Activated CD8-positive, alpha-beta memory T cell treated with anti-CD3 and anti-CD28 coated beads for 4 hours (primary cell): ENCODE measurements around the gene GOLGA2.

Experiments used
- DNase-seq, 2 donors: peaks; one replicate each; pipeline ENCODE4 v3.0.0-alpha.2; 2020; ENCODE audit warnings: low read depth in 2 of 2

Gene GOLGA2

DNA sequence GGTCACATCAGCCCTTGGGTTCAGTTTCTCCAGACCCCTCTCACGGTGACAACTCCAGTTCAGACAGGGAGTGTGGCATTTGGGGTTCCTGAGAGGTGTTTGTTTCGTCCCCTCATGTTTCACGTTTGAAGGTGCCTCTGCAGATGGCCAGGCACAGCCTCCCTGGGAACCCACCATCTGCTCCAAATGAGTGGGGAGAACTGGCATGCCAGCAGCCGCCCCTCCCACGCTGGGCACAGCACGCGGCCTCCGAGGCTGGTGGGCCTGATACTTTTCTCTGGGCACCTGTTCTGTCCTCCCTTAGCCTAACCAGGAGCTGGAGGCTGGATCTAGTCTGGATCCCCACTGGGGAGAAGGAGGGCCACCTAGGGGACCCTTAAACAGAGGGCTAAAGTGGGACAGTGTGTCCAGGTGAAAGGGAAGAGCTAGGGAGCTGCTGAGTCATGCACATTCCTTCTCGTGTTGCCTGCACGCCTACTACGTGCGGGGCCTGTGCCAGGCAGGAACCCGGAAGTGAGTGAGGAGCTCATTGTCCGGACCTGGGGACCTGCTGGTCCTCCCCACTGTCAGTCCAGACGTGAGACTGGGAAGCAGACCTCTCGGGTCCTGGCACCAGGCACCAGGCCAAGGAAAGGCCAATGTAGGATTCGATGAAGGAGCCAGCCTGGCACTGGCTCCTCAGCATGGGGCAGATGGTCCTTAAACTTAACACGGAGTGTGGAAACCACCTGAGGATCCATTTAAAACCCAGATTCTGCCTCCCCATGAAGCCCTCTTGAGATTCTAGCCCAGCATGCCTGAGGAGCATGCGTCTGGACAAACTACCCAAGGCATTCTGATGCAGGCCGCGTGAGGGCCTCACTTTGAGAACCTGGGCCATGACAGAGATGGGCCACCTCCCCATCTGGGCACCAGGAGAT, 61.0 kb downstream of the GOLGA2 start:
- no peak for DNase-seq

DNA sequence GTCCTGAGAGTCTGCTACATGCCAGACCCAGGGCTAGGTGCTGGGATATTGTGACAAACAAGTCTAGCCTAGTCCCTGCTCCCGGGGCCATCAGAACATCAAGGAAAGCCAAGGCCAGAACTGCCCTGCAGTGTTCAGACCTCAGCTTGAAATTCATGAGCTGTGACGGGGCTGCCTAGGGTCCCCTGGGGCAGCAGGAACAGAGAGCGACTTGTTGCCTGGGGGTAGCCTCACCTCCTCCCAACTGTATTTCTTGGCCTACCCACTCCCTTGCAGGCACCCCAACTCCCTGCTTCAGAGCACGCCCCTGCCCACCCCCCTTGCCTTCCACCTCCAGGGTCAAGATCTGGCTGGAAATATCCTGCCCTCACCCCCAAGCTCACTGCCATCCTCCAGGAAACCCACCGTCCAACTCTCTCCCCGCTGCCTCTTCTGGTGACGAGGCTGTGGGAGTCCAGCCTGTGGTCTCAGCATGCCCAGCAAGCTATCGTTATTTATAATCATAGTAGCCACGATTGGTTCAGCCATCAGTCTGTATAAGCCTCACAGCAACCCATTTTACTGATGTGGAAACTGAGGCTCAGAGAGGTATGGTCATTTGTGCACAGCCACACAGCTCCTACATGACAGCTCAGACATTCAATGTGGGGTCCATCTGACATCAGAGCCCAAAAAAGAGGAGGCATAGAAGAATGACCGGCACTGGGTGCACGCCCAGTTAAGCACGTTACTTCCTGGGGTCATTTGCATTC, 61.9 kb downstream of the GOLGA2 start:
- no peak for DNase-seq

DNA sequence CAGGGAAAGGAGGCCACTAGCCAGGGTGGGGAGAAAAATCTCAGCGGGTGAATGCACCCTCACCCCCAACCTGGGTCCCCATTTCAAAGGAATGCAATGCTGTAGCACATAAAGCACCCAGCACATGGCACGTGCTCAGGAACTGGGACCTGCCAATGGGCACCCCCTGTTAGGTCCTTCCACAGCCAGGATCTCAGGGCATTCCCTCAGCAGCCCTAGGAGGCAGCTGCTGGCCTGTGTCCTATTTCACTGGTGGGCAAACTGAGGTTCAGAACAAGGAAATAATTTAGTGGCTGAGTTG, 63.9 kb downstream of the GOLGA2 start:
- no peak for DNase-seq

DNA sequence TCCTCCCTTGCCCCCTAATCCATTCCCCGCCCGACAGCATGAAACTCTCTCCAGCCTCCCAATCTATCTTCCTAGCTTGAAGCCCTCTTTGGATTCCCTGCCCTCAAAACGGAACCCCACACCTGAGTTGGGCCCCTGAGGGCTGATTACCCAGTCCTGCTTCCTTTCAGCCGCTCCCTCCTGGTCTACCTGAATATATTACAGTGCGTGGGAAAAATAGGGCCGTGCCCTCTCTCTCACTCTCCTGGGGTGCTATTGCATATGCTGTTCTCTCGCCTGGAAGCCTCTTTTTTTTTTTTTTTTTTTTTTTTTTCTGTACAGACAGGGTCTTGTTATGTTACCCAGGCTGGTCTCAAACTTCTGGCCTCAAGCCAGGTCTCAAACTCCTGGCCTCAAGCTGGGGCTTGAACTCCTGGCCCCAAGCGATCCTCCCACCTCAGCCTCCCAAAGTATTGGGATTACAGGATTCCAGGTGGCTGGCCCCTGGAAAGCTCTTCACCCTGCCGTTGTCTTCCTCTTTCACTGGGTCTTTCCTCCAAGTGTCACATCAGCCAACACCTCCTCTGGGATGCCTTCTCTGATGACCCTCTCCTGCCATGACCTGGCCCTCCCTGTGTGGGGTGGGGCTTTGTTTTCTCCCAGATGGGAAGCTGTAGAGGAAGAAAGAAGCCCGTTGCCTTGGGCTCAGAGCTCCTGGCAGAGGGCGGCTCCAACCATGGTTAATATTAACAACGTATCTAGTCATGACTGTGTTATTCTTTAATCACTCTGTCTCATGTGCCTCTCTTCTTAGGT, 64.4 kb downstream of the GOLGA2 start:
- DNase-seq, result no peak

DNA sequence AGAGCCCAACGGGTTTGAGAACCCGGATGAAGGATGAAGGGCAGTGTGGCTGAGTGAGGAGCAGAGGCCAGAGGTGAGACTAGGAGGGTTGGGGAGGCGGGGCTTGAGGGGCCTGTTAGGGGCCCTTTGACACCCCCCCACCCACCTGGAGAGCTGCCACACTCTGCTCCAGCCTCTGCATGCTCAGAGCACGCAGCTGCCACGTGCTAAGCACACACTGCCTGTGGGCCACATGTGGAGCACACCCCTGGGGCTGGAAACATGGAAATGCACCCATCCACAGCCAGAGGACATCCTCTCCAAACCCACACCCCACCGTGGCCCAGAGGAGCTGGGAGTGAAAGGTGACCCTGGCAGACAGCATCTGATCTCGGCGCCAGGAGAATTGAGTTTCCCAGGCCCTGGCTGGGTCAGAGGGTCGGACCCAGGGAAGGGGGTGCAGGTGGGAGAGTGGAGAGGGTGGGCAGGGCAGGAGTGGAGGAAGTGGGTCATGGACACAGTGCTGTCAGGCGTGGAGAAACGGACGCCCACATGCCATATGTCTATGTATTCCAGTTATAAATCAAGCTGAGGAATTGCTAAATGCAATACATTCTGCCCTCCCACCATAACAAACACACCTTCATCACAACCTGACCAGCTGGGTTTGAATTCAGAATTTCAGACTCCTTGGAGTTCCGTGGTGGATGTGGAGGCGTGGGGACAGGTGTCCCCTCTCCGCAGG, 66.7 kb downstream of the GOLGA2 start:
- DNase-seq, result no peak

DNA sequence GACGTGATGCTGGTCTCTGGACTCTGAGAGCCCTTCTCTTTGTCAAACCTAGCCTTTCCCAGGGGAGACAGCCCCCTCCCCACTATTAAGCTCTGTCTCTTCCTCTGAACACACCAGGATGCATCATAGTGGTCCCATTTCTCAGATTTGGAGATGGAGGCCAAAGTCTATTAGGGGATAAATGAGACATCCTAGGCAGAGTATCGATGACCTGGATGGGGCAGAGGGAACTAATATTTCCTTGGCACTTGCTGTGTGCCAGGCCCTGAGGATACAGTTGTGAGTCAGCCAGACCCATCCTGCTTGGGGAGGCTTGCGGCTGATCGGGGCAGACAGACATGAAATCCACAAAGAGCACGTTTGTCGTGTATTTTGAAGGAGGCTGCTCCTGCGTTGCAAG, 67.4 kb downstream of the GOLGA2 start:
- DNase-seq, result no peak

DNA sequence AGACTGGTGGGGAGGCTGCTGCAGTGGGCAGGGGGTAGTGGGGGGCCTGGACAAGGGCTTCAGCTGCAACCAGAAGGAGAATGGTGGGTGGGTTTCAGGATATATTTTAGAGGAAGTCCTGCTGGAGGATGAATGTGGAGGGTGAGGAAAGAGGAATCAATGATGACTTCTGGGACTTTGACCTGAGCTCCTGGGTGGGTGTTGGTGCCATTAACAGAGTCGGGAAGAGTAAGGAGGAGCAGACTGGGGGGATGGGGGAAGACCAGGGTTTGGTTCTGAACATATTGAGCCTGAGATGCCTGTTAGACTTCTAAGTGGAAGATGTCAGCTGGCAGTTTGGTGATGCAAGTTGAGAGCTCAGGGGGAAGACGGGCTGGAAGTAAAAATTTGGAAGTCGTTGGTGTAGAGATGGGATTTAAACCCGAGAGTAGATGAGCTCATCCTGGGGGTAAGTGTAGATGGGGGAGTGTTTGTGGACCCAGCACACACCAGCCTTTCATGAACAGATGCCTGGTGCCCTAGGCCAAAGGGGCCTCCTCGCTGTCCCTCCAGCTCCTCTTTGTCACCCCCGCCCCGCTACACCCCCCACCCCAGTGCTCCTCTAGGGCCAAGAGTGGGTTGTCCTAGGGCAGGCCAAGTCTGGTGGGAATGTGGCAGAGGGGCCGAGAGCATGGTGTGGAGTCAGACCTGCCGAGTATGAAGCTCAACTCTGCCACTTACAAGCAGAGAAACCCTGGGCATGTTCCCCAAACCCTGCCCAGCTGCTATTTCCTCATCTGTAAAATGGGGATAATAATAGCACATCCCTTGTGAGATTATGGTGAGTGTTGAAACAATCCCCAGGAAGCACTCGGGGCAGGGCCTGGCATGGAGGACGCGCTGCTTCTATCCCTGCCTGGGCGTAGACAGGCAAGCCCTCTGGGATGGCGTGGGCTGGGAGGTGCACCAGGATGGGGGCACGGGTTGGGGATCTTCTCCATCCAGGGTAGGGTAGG, 68.6 kb downstream of the GOLGA2 start:
- DNase-seq, result no peak

DNA sequence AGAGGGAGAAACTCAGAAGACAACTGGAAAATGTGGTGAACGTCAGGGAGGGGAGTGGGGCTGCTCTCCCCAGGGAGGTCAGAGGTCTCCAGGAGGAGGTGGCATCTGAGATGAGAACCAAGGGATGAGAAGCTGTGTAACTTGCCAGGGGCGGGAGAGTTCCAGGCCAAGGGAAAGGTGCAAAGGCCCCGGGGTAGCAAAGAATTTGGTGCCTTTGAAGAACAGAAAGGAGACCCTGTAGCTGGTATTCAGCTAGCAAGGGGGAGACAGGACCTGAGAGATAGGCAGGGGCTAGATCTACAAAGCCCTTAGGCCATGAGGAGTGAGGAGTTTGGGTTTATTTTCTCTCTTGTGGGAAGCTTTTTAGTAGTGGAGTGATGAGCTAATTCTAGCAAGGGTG, 69.3 kb downstream of the GOLGA2 start:
- DNase-seq, result no peak
